GM23338 (cell line): Measurements from ENCODE around the gene FAM228B. TPM values are rescaled to one million over a fixed set of nuclear protein-coding genes. Genes with fewer than 3 reads are reported as not detected.
"Not testable (repeated sequence)": the region's sequence is repeated elsewhere in the genome, so short reads cannot be mapped to it uniquely, and the experiment has no call there.

Experiments
- ATAC-seq: fragments of 200-7000 bp; cut with Tn5 transposase; 3 replicates; pipeline ENCODE4 v1.9.1; 2020
- DNase-seq: peaks from one replicate; pipeline ENCODE4 v3.0.0-alpha.2; 2015; ENCODE audit warnings: low spot score
- H2AFZ ChIP-seq: fragments of 200-600 bp; sonication (generic); 2 replicates; pipeline ENCODE4 v1.8.0; 2016; ENCODE audit warnings: antibody characterized with exemption, mild to moderate bottlenecking, moderate library complexity
- H3F3A ChIP-seq: fragments of 200-600 bp; sonication (generic); replicated peaks from 2 replicates; pipeline ENCODE4 v1.8.0; 2017; ENCODE audit warnings: antibody characterized with exemption, mixed run types, low read depth
- H3K27ac ChIP-seq: fragments of 200-600 bp; sonication (generic); 2 replicates; pipeline ENCODE4 v1.6.1; 2016; ENCODE audit warnings: low read depth
- H3K27me3 ChIP-seq: fragments of 200-600 bp; sonication (generic); 2 replicates; pipeline ENCODE4 v1.8.0; 2016; ENCODE audit warnings: mild to moderate bottlenecking, mixed run types, moderate library complexity; ENCODE audit not compliant: insufficient read depth
- H3K36me3 ChIP-seq: fragments of 200-600 bp; sonication (generic); 2 replicates; pipeline ENCODE4 v1.8.0; 2016; ENCODE audit warnings: mild to moderate bottlenecking; ENCODE audit not compliant: insufficient read depth
- H3K4me1 ChIP-seq: fragments of 200-600 bp; sonication (generic); 2 replicates; pipeline ENCODE4 v1.8.0; 2016; ENCODE audit warnings: mild to moderate bottlenecking, moderate library complexity; ENCODE audit not compliant: insufficient read depth
- H3K4me2 ChIP-seq: fragments of 200-600 bp; sonication (generic); 2 replicates; pipeline ENCODE4 v1.7.1; 2017; ENCODE audit warnings: mixed run types
- H3K4me3 ChIP-seq: fragments of 200-600 bp; sonication (generic); 2 replicates; pipeline ENCODE4 v1.6.1; 2016; ENCODE audit warnings: mixed run types
- H3K79me2 ChIP-seq: fragments of 200-600 bp; sonication (generic); replicated peaks from 2 replicates; pipeline ENCODE4 v1.8.0; 2017; ENCODE audit warnings: mild to moderate bottlenecking; ENCODE audit not compliant: insufficient read depth
- H3K9me2 ChIP-seq: fragments of 200-600 bp; sonication (generic); 2 replicates; pipeline ENCODE4 v1.8.0; 2017; ENCODE audit not compliant: insufficient read depth
- H4K20me1 ChIP-seq: fragments of 200-600 bp; sonication (generic); replicated peaks from 2 replicates; pipeline ENCODE4 v1.8.0; 2017; ENCODE audit warnings: mild to moderate bottlenecking; ENCODE audit not compliant: insufficient read depth
- H3K27ac Mint-ChIP-seq: 2 replicates; pipeline ENCODE4 v1.8.0; 2020; ENCODE audit warnings: inconsistent platforms, mild to moderate bottlenecking, moderate library complexity, mixed read lengths
- H3K27me3 Mint-ChIP-seq: 3 replicates; pipeline ENCODE4 v1.8.0; 2022; ENCODE audit warnings: low read depth, mild to moderate bottlenecking, moderate library complexity, mixed read lengths, inconsistent platforms; ENCODE audit not compliant: insufficient read depth, poor library complexity
- H3K36me3 Mint-ChIP-seq: 3 replicates; pipeline ENCODE4 v1.8.0; 2021; ENCODE audit warnings: low read depth, mild to moderate bottlenecking, inconsistent platforms, moderate library complexity, mixed read lengths
- H3K4me1 Mint-ChIP-seq: 3 replicates; pipeline ENCODE4 v1.8.0; 2020; ENCODE audit warnings: mild to moderate bottlenecking, inconsistent platforms, mixed read lengths
- H3K4me3 Mint-ChIP-seq: 3 replicates; pipeline ENCODE4 v1.8.0; 2021; ENCODE audit warnings: moderate library complexity, mild to moderate bottlenecking, inconsistent platforms, mixed read lengths
- H3K9me3 Mint-ChIP-seq: 3 replicates; pipeline ENCODE4 v1.8.0; 2020; ENCODE audit warnings: moderate library complexity, mild to moderate bottlenecking, inconsistent platforms, mixed read lengths
- CREB1 ChIP-seq: fragments of 250-450 bp; sonication (Bioruptor Pico); IDR thresholded peaks from 2 replicates; pipeline ENCODE4 v1.5.0; 2020; ENCODE audit warnings: low read depth, mild to moderate bottlenecking, moderate library complexity
- CTCF ChIP-seq, 2 experiments: fragments of 200-600 bp in 1 of 2; sonication (generic) in 1 of 2; conservative IDR thresholded peaks; 2 replicates each; pipeline versions ENCODE4 v1.5.1 to v1.6.1; 2016 to 2017; ENCODE audit warnings: antibody characterized with exemption in 2 of 2, low read depth in 2 of 2, mild to moderate bottlenecking in 2 of 2, moderate library complexity in 1 of 2
- ETS1 ChIP-seq: IDR thresholded peaks from 2 replicates; pipeline ENCODE4 v1.6.1; 2016; ENCODE audit warnings: antibody characterized with exemption
- EZH2 ChIP-seq: fragments of 200-600 bp; sonication (generic); IDR thresholded peaks from one replicate; pipeline ENCODE4 v1.8.0; 2017; ENCODE audit warnings: antibody characterized with exemption, mild to moderate bottlenecking, low read depth; ENCODE audit not compliant: unreplicated experiment
- EZH2phosphoT487 ChIP-seq: fragments of 200-600 bp; sonication (generic); IDR thresholded peaks from one replicate; pipeline ENCODE4 v1.8.1; 2018; ENCODE audit warnings: antibody characterized with exemption; ENCODE audit not compliant: unreplicated experiment
- POLR2AphosphoS5 ChIP-seq: IDR thresholded peaks from 2 replicates; pipeline ENCODE4 v1.6.1; 2016; ENCODE audit warnings: antibody characterized with exemption, low read depth
- ZNF114 ChIP-seq: fragments of 250-450 bp; sonication (Bioruptor Pico); IDR thresholded peaks from 2 replicates; pipeline ENCODE4 v1.5.0; 2020; ENCODE audit warnings: mild to moderate bottlenecking, moderate library complexity
- ZNF331 ChIP-seq: fragments of 250-450 bp; sonication (Bioruptor Pico); IDR thresholded peaks from 2 replicates; pipeline ENCODE4 v1.5.0; 2020; ENCODE audit warnings: low read depth, mild to moderate bottlenecking, moderate library complexity
- polyA plus RNA-seq: library from polyadenylated mRNA; unstranded; fragments of >200 nt; fragmentation: Nextera tagmentation; extraction: Ambion mirVana; gene quantifications from 2 replicates; pipeline ENCODE4 v1.2.1, GENCODE V29; 2016
- total RNA-seq: library from RNA; depleted of rRNA; stranded (reverse); fragments of >200 nt; shearing (Covaris generic); gene quantifications from 2 replicates; pipeline ENCODE4 v1.2.3, GENCODE V29; 2014
- TF ChIP-seq, protein P1 (sequence below): fragments of 250-450 bp; sonication (Bioruptor Pico); IDR thresholded peaks from 2 replicates; pipeline ENCODE4 v1.5.0; 2020; ENCODE audit warnings: mild to moderate bottlenecking, moderate library complexity

Gene FAM228B
- total and polyA plus RNA-seq, 2 experiments from 2014 or later: 3.4 to 7.9 TPM

- TF ChIP-seq CTCF (conservative IDR thresholded peaks at IDR 0.05; ENCODE audit: low read depth in 2 of 2) (no peak), POLR2AphosphoS5 (no peak), ZNF331 (CRISPR knock-in tag) (no peak), ETS1 (no peak), EZH2 (no peak)
Observed at GRCh38 chr2:24132543-24132942, 9.3 kb downstream of the FAM228B start (continued).

- not testable (repeated sequence) for H3K9me3 Mint-ChIP-seq, ATAC-seq
Observed at GRCh38 chr2:24140305-24140704, 17.0 kb downstream of the FAM228B start.

DNA sequence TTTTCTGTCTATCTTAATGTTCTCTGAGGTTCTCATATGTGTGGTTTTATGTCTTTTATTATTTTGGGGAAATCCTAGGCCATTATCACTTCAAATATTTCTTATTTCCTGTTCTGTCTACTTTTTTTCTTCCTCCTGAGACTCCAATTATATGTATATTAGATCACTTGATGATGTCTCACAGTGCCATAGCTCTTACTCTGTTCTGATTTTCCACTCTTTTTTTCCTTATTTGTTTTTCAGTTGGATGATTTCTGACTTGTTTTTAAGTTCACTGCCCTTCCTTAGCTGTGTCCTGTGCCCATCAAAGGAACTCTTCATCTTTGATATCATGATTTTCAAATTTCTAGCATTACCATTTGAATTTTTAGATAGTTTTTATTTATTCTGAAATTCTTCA is 24.1 kb downstream of the FAM228B start:
- Mint-ChIP-seq H3K4me3 (no peak overlapping the region), H3K4me1 (no peaks in the 10 kb centered on the region), H3K27ac (no peak overlapping the region), H3K27me3 (no peaks in the 10 kb centered on the region), H3K9me3 (peaks cover 23% of the 10 kb centered on the region), H3K36me3 (peaks cover 21% of the 10 kb centered on the region)
- Histone ChIP-seq H3K9me2 (no peaks in the 10 kb centered on the region), H3K27me3 (no peaks in the 10 kb centered on the region), H3K36me3 (no peaks in the 10 kb centered on the region), H3K27ac (no peak overlapping the region), H3K79me2 (no peaks in the 10 kb centered on the region), H2AFZ (no peak overlapping the region), H4K20me1 (no peaks in the 10 kb centered on the region), H3K4me1 (no peaks in the 10 kb centered on the region), H3K4me3 (no peak overlapping the region), H3K4me2 (no peak overlapping the region), H3F3A (no peaks in the 10 kb centered on the region)
- ATAC-seq: no peak
- DNase-seq: no peak
- TF ChIP-seq EZH2phosphoT487 (no peak), ZNF331 (CRISPR knock-in tag) (no peak), CTCF (conservative IDR thresholded peaks at IDR 0.05; ENCODE audit: low read depth in 2 of 2) (no peak), ZNF114 (CRISPR knock-in tag) (no peak), EZH2 (no peak), CREB1 (CRISPR knock-in tag) (no peak)
- TF ChIP-seq, protein P1, sequence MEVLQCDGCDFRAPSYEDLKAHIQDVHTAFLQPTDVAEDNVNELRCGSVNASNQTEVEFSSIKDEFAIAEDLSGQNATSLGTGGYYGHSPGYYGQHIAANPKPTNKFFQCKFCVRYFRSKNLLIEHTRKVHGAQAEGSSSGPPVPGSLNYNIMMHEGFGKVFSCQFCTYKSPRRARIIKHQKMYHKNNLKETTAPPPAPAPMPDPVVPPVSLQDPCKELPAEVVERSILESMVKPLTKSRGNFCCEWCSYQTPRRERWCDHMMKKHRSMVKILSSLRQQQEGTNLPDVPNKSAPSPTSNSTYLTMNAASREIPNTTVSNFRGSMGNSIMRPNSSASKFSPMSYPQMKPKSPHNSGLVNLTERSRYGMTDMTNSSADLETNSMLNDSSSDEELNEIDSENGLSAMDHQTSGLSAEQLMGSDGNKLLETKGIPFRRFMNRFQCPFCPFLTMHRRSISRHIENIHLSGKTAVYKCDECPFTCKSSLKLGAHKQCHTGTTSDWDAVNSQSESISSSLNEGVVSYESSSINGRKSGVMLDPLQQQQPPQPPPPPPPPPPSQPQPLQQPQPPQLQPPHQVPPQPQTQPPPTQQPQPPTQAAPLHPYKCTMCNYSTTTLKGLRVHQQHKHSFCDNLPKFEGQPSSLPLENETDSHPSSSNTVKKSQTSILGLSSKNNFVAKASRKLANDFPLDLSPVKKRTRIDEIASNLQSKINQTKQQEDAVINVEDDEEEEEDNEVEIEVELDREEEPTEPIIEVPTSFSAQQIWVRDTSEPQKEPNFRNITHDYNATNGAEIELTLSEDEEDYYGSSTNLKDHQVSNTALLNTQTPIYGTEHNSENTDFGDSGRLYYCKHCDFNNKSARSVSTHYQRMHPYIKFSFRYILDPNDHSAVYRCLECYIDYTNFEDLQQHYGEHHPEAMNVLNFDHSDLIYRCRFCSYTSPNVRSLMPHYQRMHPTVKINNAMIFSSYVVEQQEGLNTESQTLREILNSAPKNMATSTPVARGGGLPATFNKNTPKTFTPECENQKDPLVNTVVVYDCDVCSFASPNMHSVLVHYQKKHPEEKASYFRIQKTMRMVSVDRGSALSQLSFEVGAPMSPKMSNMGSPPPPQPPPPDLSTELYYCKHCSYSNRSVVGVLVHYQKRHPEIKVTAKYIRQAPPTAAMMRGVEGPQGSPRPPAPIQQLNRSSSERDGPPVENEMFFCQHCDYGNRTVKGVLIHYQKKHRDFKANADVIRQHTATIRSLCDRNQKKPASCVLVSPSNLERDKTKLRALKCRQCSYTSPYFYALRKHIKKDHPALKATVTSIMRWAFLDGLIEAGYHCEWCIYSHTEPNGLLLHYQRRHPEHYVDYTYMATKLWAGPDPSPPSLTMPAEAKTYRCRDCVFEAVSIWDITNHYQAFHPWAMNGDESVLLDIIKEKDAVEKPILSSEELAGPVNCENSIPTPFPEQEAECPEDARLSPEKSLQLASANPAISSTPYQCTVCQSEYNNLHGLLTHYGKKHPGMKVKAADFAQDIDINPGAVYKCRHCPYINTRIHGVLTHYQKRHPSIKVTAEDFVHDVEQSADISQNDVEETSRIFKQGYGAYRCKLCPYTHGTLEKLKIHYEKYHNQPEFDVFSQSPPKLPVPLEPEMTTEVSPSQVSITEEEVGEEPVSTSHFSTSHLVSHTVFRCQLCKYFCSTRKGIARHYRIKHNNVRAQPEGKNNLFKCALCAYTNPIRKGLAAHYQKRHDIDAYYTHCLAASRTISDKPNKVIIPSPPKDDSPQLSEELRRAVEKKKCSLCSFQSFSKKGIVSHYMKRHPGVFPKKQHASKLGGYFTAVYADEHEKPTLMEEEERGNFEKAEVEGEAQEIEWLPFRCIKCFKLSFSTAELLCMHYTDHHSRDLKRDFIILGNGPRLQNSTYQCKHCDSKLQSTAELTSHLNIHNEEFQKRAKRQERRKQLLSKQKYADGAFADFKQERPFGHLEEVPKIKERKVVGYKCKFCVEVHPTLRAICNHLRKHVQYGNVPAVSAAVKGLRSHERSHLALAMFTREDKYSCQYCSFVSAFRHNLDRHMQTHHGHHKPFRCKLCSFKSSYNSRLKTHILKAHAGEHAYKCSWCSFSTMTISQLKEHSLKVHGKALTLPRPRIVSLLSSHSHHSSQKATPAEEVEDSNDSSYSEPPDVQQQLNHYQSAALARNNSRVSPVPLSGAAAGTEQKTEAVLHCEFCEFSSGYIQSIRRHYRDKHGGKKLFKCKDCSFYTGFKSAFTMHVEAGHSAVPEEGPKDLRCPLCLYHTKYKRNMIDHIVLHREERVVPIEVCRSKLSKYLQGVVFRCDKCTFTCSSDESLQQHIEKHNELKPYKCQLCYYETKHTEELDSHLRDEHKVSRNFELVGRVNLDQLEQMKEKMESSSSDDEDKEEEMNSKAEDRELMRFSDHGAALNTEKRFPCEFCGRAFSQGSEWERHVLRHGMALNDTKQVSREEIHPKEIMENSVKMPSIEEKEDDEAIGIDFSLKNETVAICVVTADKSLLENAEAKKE (CRISPR knock-in tag): no peak

More at GRCh38 chr2:24140305-24140704, 17.0 kb downstream of the FAM228B start:
- H3F3A ChIP-seq, H3K4me1 Mint-ChIP-seq, H3K4me1 ChIP-seq, H3K9me2 ChIP-seq, H3K4me3 ChIP-seq, H3K36me3 Mint-ChIP-seq, H3K27ac ChIP-seq, H3K4me3 Mint-ChIP-seq, DNase-seq, H3K27me3 Mint-ChIP-seq, H3K27ac Mint-ChIP-seq, H3K4me2 ChIP-seq, H3K79me2 ChIP-seq, H3K27me3 ChIP-seq, H2AFZ ChIP-seq, H3K36me3 ChIP-seq, H4K20me1 ChIP-seq: not testable (repeated sequence)
